Measurements from ENCODE around the gene TSPAN32.
"Not testable (repeated sequence)": the region's sequence is repeated elsewhere in the genome, so short reads cannot be mapped to it uniquely, and the experiment has no call there.

Gene TSPAN32

DNA sequence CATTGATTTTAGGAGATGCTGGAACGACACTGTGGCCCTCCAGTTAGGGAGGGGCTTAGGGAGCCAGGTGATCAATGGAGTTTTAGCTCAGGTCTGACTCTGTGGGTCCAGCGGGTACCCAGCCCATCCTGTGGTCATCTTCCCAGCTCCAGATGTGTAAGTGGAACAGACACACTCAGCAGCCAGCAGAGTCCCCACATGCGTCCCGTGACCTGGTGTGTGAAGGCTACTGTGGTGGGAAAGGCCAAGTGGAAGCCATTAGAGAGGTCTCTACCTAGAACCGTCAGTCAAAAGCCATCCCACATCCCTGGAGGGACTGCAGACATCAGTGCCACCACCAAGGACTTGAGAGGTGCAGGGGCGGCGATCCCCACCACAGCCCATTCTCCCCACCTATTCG is 55.4 kb downstream of the TSPAN32 start:
- TF ChIP-seq, protein P1, sequence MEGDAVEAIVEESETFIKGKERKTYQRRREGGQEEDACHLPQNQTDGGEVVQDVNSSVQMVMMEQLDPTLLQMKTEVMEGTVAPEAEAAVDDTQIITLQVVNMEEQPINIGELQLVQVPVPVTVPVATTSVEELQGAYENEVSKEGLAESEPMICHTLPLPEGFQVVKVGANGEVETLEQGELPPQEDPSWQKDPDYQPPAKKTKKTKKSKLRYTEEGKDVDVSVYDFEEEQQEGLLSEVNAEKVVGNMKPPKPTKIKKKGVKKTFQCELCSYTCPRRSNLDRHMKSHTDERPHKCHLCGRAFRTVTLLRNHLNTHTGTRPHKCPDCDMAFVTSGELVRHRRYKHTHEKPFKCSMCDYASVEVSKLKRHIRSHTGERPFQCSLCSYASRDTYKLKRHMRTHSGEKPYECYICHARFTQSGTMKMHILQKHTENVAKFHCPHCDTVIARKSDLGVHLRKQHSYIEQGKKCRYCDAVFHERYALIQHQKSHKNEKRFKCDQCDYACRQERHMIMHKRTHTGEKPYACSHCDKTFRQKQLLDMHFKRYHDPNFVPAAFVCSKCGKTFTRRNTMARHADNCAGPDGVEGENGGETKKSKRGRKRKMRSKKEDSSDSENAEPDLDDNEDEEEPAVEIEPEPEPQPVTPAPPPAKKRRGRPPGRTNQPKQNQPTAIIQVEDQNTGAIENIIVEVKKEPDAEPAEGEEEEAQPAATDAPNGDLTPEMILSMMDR (IDR thresholded peaks at IDR 0.05; ENCODE audit: insufficient read depth, low read length) = no peak
- TF ChIP-seq, protein P2, sequence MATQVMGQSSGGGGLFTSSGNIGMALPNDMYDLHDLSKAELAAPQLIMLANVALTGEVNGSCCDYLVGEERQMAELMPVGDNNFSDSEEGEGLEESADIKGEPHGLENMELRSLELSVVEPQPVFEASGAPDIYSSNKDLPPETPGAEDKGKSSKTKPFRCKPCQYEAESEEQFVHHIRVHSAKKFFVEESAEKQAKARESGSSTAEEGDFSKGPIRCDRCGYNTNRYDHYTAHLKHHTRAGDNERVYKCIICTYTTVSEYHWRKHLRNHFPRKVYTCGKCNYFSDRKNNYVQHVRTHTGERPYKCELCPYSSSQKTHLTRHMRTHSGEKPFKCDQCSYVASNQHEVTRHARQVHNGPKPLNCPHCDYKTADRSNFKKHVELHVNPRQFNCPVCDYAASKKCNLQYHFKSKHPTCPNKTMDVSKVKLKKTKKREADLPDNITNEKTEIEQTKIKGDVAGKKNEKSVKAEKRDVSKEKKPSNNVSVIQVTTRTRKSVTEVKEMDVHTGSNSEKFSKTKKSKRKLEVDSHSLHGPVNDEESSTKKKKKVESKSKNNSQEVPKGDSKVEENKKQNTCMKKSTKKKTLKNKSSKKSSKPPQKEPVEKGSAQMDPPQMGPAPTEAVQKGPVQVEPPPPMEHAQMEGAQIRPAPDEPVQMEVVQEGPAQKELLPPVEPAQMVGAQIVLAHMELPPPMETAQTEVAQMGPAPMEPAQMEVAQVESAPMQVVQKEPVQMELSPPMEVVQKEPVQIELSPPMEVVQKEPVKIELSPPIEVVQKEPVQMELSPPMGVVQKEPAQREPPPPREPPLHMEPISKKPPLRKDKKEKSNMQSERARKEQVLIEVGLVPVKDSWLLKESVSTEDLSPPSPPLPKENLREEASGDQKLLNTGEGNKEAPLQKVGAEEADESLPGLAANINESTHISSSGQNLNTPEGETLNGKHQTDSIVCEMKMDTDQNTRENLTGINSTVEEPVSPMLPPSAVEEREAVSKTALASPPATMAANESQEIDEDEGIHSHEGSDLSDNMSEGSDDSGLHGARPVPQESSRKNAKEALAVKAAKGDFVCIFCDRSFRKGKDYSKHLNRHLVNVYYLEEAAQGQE (IDR thresholded peaks at IDR 0.05; ENCODE audit: insufficient replicate concordance, low read depth) = no peak
- no peak for TF ChIP-seq GABPA (IDR thresholded peaks at IDR 0.05; ENCODE audit: low read depth)
- no peak for DNase-seq (ENCODE audit: low read depth in 1 of 2, low spot score in 1 of 2)
- peaks cover 2% of the 10 kb centered on the region for H3K27me3 ChIP-seq (ENCODE audit: insufficient read depth, poor library complexity, severe bottlenecking)
- no peak overlapping the region for H3K4me3 ChIP-seq (replicated peaks; ENCODE audit: insufficient read depth, low read length)
- H3K27ac ChIP-seq (replicated peaks) = no peak overlapping the region

DNA sequence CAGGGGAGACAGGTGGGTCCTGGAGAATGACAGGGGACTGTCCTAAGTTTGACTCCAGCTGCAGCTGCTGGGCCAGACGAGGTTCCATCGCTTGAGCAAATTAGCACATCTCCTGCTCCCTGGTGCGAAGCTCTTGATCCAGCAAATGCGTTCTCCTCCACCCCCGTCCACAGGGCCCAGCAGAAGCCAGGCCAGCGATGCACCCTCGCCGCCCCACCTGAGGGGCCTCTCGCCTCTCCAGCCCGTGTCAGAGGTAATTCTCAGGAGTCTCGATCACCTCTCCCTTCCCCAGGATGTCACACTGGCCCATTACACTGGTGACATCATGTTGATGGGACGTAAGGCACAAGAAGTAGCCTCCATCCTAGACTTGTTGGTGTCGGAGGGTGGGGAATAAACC is 55.8 kb downstream of the TSPAN32 start:
- H3K27me3 ChIP-seq (ENCODE audit: insufficient read depth, poor library complexity, severe bottlenecking); H3K27ac ChIP-seq (replicated peaks); DNase-seq (ENCODE audit: low read depth in 1 of 2, low spot score in 1 of 2); H3K4me3 ChIP-seq (replicated peaks; ENCODE audit: insufficient read depth, low read length): not testable (repeated sequence)

DNA sequence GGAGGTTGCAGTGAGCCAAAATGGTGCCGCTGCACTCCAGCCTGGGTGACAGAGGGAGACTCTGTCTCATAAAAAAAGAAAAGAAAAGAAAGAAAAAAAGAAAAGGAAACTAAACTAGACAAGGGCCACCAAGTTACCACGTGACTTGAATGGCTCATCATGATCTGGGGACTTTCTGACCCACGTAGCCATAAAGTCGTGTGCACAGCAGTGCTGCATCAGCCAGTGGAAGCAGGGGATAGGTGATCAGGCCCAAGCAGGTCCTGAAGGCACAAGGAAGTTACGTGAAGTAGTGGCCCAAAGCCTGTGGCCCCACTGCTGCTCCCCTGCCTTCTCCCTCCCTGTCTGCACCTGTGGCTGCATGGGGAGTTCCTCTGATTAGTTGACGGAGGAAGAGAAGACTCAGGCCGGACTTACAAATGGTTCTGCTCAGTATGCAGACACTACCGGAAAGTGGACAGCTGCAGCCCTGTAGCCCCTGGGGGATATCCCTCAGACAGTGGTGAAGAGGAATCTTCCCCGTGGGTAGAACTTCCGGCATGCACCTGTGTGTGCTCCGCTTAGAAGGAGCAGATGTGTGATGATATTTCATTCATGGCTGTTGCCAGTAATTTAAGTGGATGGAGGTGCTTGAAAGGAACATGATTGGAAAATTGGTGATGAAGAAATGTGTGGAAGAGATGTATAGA is 57.1 kb downstream of the TSPAN32 start:
- DNase-seq (ENCODE audit: low read depth in 1 of 2, low spot score in 1 of 2) = no peak
- no peak overlapping the region for H3K4me3 ChIP-seq (replicated peaks; ENCODE audit: insufficient read depth, low read length)
- peaks cover 2% of the 10 kb centered on the region for H3K27me3 ChIP-seq (ENCODE audit: insufficient read depth, poor library complexity, severe bottlenecking)
- no peak for TF ChIP-seq SPI1 (IDR thresholded peaks at IDR 0.05; ENCODE audit: borderline replicate concordance, low read depth)
- TF ChIP-seq, protein P1 (IDR thresholded peaks at IDR 0.05; ENCODE audit: insufficient read depth, low read length) = no peak
- H3K27ac ChIP-seq (replicated peaks) = no peak overlapping the region

DNA sequence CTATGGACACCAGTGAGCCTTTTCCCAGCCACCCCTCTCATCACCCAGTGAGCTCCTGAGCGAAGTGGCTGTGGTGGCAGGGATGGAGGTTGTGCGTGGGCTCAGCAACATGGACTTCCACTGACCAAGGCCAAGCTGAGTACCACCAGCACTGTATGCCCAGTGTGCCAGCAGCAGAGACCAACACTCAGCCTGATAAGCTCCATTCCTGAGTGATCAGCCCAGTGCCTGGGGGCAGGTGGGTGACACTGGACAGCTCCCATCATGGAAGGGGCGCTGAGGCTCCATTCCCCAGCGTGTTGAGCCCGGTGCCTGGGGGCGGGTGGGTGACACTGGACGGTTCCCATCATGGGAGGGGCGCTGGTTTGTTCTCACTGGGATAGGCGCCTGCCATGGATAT is 57.7 kb downstream of the TSPAN32 start:
- TF ChIP-seq GABPA (IDR thresholded peaks at IDR 0.05; ENCODE audit: low read depth) (no peak), SPI1 (IDR thresholded peaks at IDR 0.05; ENCODE audit: borderline replicate concordance, low read depth) (no peak), POLR2AphosphoS5 (IDR thresholded peaks at IDR 0.05; ENCODE audit: low read depth) (no peak)
- TF ChIP-seq, protein P2 (IDR thresholded peaks at IDR 0.05; ENCODE audit: insufficient replicate concordance, low read depth) = no peak
- TF ChIP-seq, protein P1 (IDR thresholded peaks at IDR 0.05; ENCODE audit: insufficient read depth, low read length) = no peak
- Histone ChIP-seq H3K4me3 (replicated peaks; ENCODE audit: insufficient read depth, low read length) (no peak overlapping the region), H3K27me3 (ENCODE audit: insufficient read depth, poor library complexity, severe bottlenecking) (peaks cover 2% of the 10 kb centered on the region), H3K27ac (replicated peaks) (no peak overlapping the region)
- DNase-seq (ENCODE audit: low read depth in 1 of 2, low spot score in 1 of 2) = no peak
